Measurements from ENCODE around the gene TFPI. TPM values are rescaled to one million over a fixed set of nuclear protein-coding genes. Genes with fewer than 3 reads are reported as not detected.

The TFPI gene
- polyA plus RNA-seq, 2 of the 4 experiments (the other 2 are of a cell fraction), result 14.3 to 104 TPM

DNA sequence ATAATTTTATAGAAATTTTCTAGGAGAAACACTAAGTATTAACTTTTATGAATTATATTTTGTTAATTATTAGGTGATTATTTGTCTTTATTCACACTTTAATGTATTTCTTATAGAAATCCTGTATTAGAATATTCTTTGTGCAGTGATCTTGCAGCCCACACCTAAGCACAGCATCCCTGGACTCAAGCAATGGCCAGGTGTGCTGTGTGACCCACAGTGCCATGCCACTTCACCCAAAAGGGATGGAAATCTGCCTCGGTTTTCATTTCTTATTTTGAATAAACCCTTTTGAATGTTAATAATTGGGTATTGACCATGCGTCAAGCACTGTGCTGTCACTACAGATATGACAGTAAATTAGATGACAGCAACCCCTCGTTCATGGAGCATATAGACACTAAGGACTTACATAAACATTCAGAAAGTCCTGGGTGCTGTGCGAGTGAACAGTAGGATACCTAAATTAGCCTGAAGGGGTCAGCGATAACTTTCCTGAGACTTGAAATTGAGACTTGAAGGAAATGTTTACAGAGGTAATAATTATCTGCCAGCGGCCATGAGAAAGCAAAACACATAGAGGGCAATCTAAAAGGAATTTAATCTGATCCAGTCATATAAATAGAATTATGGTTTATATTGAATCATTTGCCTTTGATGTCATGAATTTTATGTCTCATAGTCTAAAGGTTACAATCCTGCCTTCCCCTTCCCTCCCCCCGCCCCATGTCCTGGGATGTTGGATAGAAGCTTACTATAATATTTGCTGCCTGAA, 53.5 kb downstream of the TFPI start (continued):
- TF ChIP-seq, protein P1, sequence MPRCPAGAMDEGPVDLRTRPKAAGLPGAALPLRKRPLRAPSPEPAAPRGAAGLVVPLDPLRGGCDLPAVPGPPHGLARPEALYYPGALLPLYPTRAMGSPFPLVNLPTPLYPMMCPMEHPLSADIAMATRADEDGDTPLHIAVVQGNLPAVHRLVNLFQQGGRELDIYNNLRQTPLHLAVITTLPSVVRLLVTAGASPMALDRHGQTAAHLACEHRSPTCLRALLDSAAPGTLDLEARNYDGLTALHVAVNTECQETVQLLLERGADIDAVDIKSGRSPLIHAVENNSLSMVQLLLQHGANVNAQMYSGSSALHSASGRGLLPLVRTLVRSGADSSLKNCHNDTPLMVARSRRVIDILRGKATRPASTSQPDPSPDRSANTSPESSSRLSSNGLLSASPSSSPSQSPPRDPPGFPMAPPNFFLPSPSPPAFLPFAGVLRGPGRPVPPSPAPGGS (IDR thresholded peaks at IDR 0.05), result peak; percentile 95
- TF ChIP-seq JUNB (IDR thresholded peaks at IDR 0.05) (peak; percentile 98), RAD21 (conservative IDR thresholded peaks at IDR 0.05 in 1 of 2, IDR thresholded peaks at IDR 0.05 in 1 of 2) (peak; percentile 86 to 91), HMGXB4 (CRISPR knock-in tag; IDR thresholded peaks at IDR 0.05; ENCODE audit: borderline replicate concordance) (no peak), ESRRA (IDR thresholded peaks at IDR 0.05; ENCODE audit: borderline replicate concordance, low read length) (0 out of 2 replicates have a peak, but pooled peaks have one; percentile 27), CEBPB (IDR thresholded peaks at IDR 0.05) (peak; percentile 61 to 79; a peak in 3 of 4 replicates), FOSL2 (IDR thresholded peaks at IDR 0.05) (peak; percentile 91), FOSL2 (CRISPR knock-in tag; IDR thresholded peaks at IDR 0.05) (peak; percentile 96), FOXS1 (CRISPR knock-in tag; IDR thresholded peaks at IDR 0.05) (no peak), NFE2L2 (conservative IDR thresholded peaks at IDR 0.05; ENCODE audit: low read length) (peak; percentile 59), TP53 (CRISPR knock-in tag; IDR thresholded peaks at IDR 0.05) (no peak)

- WGBS (ENCODE audit: missing lambda C conversion rate), result 3% methylated on average over 2 of the region's 2 CpGs
- Histone ChIP-seq H3K4me2 (peak overlapping the region; percentile 74), H3K4me3 (no peak overlapping the region), H3K27ac (peak overlapping the region in 1 of 2 experiments; percentile 75; a peak in 3 of 6 replicates), H3K4me1 (peaks cover 52% of the 10 kb centered on the region), H3K9me3 (no peaks in the 10 kb centered on the region)
- TF ChIP-seq RAD21 (conservative IDR thresholded peaks at IDR 0.05 in 1 of 2, IDR thresholded peaks at IDR 0.05 in 1 of 2), result peak; percentile 99 to 100
- no peak for TF ChIP-seq ATOH8 (CRISPR knock-in tag; IDR thresholded peaks at IDR 0.05; ENCODE audit: low read depth)
- TF ChIP-seq, protein P2, sequence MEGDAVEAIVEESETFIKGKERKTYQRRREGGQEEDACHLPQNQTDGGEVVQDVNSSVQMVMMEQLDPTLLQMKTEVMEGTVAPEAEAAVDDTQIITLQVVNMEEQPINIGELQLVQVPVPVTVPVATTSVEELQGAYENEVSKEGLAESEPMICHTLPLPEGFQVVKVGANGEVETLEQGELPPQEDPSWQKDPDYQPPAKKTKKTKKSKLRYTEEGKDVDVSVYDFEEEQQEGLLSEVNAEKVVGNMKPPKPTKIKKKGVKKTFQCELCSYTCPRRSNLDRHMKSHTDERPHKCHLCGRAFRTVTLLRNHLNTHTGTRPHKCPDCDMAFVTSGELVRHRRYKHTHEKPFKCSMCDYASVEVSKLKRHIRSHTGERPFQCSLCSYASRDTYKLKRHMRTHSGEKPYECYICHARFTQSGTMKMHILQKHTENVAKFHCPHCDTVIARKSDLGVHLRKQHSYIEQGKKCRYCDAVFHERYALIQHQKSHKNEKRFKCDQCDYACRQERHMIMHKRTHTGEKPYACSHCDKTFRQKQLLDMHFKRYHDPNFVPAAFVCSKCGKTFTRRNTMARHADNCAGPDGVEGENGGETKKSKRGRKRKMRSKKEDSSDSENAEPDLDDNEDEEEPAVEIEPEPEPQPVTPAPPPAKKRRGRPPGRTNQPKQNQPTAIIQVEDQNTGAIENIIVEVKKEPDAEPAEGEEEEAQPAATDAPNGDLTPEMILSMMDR (IDR thresholded peaks at IDR 0.05), result peak; percentile 98
- TF ChIP-seq SMC3 (IDR thresholded peaks at IDR 0.05), result peak; percentile 99
- no peak for TF ChIP-seq FOSL2 (IDR thresholded peaks at IDR 0.05)
- TF ChIP-seq FOSL2 (CRISPR knock-in tag; IDR thresholded peaks at IDR 0.05), result peak; percentile 30; the same call in 1 of the 2 replicates
- no peak for TF ChIP-seq TFCP2L1 (CRISPR knock-in tag; IDR thresholded peaks at IDR 0.05)
- POLR2A ChIA-PET, result interaction anchor here (1.1 to 1.3 kb wide), 2 partner anchors 49 to 80 kb away, joined by 5 to 7 read pairs; no protein-coding TSS in a partner anchor
- DNase-seq (ENCODE audit: low read depth in 1 of 2, low spot score in 1 of 2) (peak; percentile 19 to 74), FAIRE-seq (no peak), ATAC-seq (peak in 1 of 2 experiments; percentile 67; a peak in 3 of 6 replicates)
- CTCF ChIA-PET, result interaction anchor here (0.6 to 6.4 kb wide), 45 partner anchors 14 to 1913 kb away, joined by 3 to 324 read pairs (median 4); partner anchors contain the start of genes CALCRL, GULP1 and TFPI
Observed at GRCh38 chr2:187499941-187500532, 54.2 kb downstream of the TFPI start.

Measured in A549 (cell line).